ENCODE measurements around the gene MYH16. TPM values are rescaled to one million over a fixed set of nuclear protein-coding genes. Genes with fewer than 3 reads are reported as not detected.
A peak's percentile ranks its signal among the peaks of the same experiment; 100 is the strongest.
"Not testable (repeated sequence)": the region's sequence is repeated elsewhere in the genome, so short reads cannot be mapped to it uniquely, and the experiment has no call there.

The MYH16 gene
- total and polyA plus RNA-seq, 9 of the 15 experiments (the other 6 are each of a cell fraction or from before 2014, with no cell fraction given) = 0.09 TPM; not detected in 8

DNA sequence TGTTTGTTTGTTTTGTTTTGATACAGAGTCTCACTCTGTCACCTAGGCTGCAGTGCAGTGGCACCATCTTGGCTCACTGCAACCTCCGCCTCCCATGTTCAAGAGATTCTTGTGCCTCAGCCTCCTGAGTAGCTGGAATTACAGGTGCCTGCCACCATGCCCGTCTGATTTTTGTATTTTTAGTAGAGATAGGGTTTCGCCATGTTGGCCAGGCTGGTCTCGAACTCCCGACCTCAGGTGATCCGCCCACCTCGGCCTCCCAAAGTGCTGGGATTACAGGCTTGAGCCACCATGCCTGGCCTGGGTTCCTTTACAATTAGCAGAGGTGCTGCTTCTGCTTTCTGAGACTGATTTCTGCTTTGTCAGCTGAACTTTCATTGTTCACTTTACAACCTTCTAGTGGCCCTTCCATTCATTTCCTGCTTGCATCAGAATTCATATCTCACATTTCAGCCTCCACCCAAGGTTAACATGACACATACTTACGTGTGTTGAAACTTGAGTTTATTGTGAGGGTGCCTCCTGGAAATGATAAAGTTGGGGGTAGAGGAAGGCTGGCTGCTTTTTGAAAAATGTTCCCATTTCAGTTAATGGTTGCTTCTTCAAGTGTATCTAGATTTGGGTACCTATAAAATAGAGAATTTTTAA lies 57.8 kb downstream of the MYH16 start (continued):
- peak; percentile 31 for TF ChIP-seq GTF3C2 (IDR thresholded peaks at IDR 0.05; ENCODE audit: borderline replicate concordance, extremely low read depth, insufficient read length)
- 0 out of 2 replicates have a peak, but pooled peaks have one; percentile 45 for TF ChIP-seq TARDBP (IDR thresholded peaks at IDR 0.05)
- peak; percentile 25 for TF ChIP-seq BDP1 (IDR thresholded peaks at IDR 0.05; ENCODE audit: insufficient read depth, insufficient read length)
- TF ChIP-seq ZEB2 (IDR thresholded peaks at IDR 0.05) = peak; percentile 84
- 0 out of 2 replicates have a peak, but pooled peaks have one; percentile 31 for TF ChIP-seq NCOR1 (IDR thresholded peaks at IDR 0.05)
- peak; percentile 58 for TF ChIP-seq PHF20 (IDR thresholded peaks at IDR 0.05; ENCODE audit: partially characterized antibody)
- 0 out of 2 replicates have a peak, but pooled peaks have one; percentile 65 for TF ChIP-seq HOXB6 (CRISPR knock-in tag; IDR thresholded peaks at IDR 0.05; ENCODE audit: borderline replicate concordance)
- TF ChIP-seq, protein P1, sequence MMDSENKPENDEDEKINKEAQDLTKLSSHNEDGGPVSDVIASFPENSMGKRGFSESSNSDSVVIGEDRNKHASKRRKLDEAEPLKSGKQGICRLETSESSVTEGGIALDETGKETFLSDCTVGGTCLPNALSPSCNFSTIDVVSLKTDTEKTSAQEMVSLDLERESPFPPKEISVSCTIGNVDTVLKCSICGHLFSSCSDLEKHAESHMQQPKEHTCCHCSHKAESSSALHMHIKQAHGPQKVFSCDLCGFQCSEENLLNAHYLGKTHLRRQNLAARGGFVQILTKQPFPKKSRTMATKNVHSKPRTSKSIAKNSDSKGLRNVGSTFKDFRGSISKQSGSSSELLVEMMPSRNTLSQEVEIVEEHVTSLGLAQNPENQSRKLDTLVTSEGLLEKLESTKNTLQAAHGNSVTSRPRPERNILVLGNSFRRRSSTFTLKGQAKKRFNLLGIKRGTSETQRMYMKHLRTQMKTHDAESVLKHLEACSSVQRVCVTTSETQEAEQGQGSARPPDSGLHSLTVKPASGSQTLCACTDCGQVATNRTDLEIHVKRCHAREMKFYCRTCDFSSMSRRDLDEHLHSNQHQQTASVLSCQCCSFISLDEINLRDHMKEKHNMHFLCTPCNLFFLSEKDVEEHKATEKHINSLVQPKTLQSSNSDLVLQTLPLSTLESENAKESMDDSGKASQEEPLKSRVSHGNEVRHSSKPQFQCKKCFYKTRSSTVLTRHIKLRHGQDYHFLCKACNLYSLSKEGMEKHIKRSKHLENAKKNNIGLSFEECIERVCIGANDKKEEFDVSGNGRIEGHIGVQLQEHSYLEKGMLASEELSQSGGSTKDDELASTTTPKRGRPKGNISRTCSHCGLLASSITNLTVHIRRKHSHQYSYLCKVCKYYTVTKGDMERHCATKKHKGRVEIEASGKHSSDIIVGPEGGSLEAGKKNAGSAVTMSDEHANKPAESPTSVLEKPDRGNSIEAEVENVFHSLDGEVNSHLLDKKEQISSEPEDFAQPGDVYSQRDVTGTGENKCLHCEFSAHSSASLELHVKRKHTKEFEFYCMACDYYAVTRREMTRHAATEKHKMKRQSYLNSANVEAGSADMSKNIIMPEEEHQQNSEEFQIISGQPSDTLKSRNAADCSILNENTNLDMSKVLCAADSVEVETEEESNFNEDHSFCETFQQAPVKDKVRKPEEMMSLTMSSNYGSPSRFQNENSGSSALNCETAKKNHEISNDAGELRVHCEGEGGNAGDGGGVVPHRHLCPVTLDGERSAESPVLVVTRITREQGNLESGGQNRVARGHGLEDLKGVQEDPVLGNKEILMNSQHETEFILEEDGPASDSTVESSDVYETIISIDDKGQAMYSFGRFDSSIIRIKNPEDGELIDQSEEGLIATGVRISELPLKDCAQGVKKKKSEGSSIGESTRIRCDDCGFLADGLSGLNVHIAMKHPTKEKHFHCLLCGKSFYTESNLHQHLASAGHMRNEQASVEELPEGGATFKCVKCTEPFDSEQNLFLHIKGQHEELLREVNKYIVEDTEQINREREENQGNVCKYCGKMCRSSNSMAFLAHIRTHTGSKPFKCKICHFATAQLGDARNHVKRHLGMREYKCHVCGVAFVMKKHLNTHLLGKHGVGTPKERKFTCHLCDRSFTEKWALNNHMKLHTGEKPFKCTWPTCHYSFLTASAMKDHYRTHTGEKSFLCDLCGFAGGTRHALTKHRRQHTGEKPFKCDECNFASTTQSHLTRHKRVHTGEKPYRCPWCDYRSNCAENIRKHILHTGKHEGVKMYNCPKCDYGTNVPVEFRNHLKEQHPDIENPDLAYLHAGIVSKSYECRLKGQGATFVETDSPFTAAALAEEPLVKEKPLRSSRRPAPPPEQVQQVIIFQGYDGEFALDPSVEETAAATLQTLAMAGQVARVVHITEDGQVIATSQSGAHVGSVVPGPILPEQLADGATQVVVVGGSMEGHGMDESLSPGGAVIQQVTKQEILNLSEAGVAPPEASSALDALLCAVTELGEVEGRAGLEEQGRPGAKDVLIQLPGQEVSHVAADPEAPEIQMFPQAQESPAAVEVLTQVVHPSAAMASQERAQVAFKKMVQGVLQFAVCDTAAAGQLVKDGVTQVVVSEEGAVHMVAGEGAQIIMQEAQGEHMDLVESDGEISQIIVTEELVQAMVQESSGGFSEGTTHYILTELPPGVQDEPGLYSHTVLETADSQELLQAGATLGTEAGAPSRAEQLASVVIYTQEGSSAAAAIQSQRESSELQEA (IDR thresholded peaks at IDR 0.05; ENCODE audit: low read depth) = peak; percentile 71; the same call in 1 of the 2 replicates
- peak; percentile 96 for TF ChIP-seq TBP (optimal IDR thresholded peaks at IDR 0.05; ENCODE audit: low read depth, low read length)
- peak; percentile 89 for TF ChIP-seq EP400 (IDR thresholded peaks at IDR 0.05)
- TF ChIP-seq ETV1 (tag; conservative IDR thresholded peaks at IDR 0.05; ENCODE audit: low read depth) = peak; percentile 86
- peak; percentile 69; the same call in 1 of the 2 replicates for TF ChIP-seq KLF13 (tag; IDR thresholded peaks at IDR 0.05; ENCODE audit: borderline replicate concordance, low read depth)
- TF ChIP-seq POLR2B (IDR thresholded peaks at IDR 0.05; ENCODE audit: low read depth, partially characterized antibody) = peak; percentile 57
- 0 out of 2 replicates have a peak, but pooled peaks have one; percentile 79 for TF ChIP-seq ZNF717 (CRISPR knock-in tag; IDR thresholded peaks at IDR 0.05)
- TF ChIP-seq MAFG (tag; conservative IDR thresholded peaks at IDR 0.05) = peak; percentile 99
- not testable (repeated sequence) for TF ChIP-seq ID3 (CRISPR knock-in tag; IDR thresholded peaks at IDR 0.05)
- TF ChIP-seq ID3 (tag; IDR thresholded peaks at IDR 0.05) = peak; percentile 66; the same call in 1 of the 2 replicates

Measured in K562 (cell line).